Measurements from ENCODE around the gene RSPH3.

GRCh38 chr6:159033160-159034049, 33.4 kb upstream of the RSPH3 start:
- TF ChIP-seq GATA2 (IDR thresholded peaks at IDR 0.05; ENCODE audit: low read depth, low read length) (no peak), GATA3 (IDR thresholded peaks at IDR 0.05; ENCODE audit: low read depth, low read length) (no peak)
